OCI-LY1 (cell line): ENCODE measurements around the gene CLTB.
A peak's percentile ranks its signal among the peaks of the same experiment; 100 is the strongest.

Experiments
- H2AFZ ChIP-seq: fragments of 200-600 bp; sonication (generic), shearing (Covaris generic); 2 replicates; pipeline ENCODE4 v1.6.0; 2014; ENCODE audit warnings: antibody characterized with exemption, mild to moderate bottlenecking, low read length
- H3F3A ChIP-seq: fragments of 200-600 bp; sonication (generic), shearing (Covaris generic); 2 replicates; pipeline ENCODE4 v1.6.0; 2014; ENCODE audit warnings: mild to moderate bottlenecking, antibody characterized with exemption, low read length, moderate library complexity; ENCODE audit not compliant: insufficient read depth
- H3K27ac ChIP-seq: fragments of 200-600 bp; sonication (generic); 2 replicates; pipeline ENCODE4 v1.5.1; 2014; ENCODE audit warnings: low read length, mixed run types, mild to moderate bottlenecking, low read depth; ENCODE audit not compliant: poor library complexity, severe bottlenecking
- H3K27me3 ChIP-seq: fragments of 200-600 bp; sonication (generic); 2 replicates; pipeline ENCODE4 v1.6.0; 2014; ENCODE audit warnings: antibody characterized with exemption, mild to moderate bottlenecking, low read length, moderate library complexity; ENCODE audit not compliant: insufficient read depth
- H3K36me3 ChIP-seq: fragments of 200-600 bp; sonication (generic); 2 replicates; pipeline ENCODE4 v1.6.1; 2014; ENCODE audit warnings: mild to moderate bottlenecking, antibody characterized with exemption, low read length, moderate library complexity, mixed read lengths; ENCODE audit not compliant: insufficient read depth
- H3K4me1 ChIP-seq: fragments of 200-600 bp; sonication (generic); 2 replicates; pipeline ENCODE4 v1.5.1; 2014; ENCODE audit warnings: mild to moderate bottlenecking, low read length, moderate library complexity; ENCODE audit not compliant: insufficient read depth, severe bottlenecking
- H3K4me2 ChIP-seq: fragments of 200-600 bp; sonication (generic), shearing (Covaris generic); 2 replicates; pipeline ENCODE4 v1.6.1; 2014; ENCODE audit warnings: low read length
- H3K4me3 ChIP-seq: fragments of 200-600 bp; sonication (generic); 2 replicates; pipeline ENCODE4 v1.5.1; 2014; ENCODE audit warnings: low read length, low read depth, mild to moderate bottlenecking, mixed read lengths; ENCODE audit not compliant: poor library complexity, severe bottlenecking
- H3K79me2 ChIP-seq: fragments of 200-600 bp; shearing (Covaris generic); 2 replicates; pipeline ENCODE4 v1.6.1; 2016; ENCODE audit warnings: mixed run types, low read length, mixed read lengths; ENCODE audit not compliant: insufficient read depth
- H3K9ac ChIP-seq: fragments of 200-600 bp; sonication (generic), shearing (Covaris generic); 2 replicates; pipeline ENCODE4 v1.6.1; 2014; ENCODE audit warnings: mild to moderate bottlenecking, low read length, mixed read lengths
- H3K9me2 ChIP-seq: fragments of 200-600 bp; sonication (generic), shearing (Covaris generic); 2 replicates; pipeline ENCODE4 v1.6.1; 2014; ENCODE audit warnings: low read depth, mild to moderate bottlenecking, low read length, mixed read lengths
- H3K9me3 ChIP-seq: fragments of 200-600 bp; shearing (Covaris generic); 2 replicates; pipeline ENCODE4 v1.6.1; 2014; ENCODE audit warnings: low read length, mixed read lengths
- H4K20me1 ChIP-seq: fragments of 200-600 bp; sonication (generic), shearing (Covaris generic); 2 replicates; pipeline ENCODE4 v1.6.0; 2016; ENCODE audit warnings: mild to moderate bottlenecking, low read length; ENCODE audit not compliant: insufficient read depth
- CTCF ChIP-seq: fragments of 200-600 bp; sonication (generic), shearing (Covaris generic); IDR thresholded peaks from 2 replicates; pipeline ENCODE4 v1.5.1; 2017; ENCODE audit warnings: mild to moderate bottlenecking, antibody characterized with exemption, low read length, moderate library complexity, mixed read lengths
- EZH2 ChIP-seq: fragments of 200-600 bp; sonication (generic), shearing (Covaris generic); IDR thresholded peaks from 2 replicates; pipeline ENCODE4 v1.8.0; 2017; ENCODE audit warnings: borderline replicate concordance, mixed run types, mild to moderate bottlenecking, antibody characterized with exemption, low read length, moderate library complexity, mixed read lengths

Gene CLTB

GRCh38 chr5:176388444-176389134 lies 27.8 kb downstream of the CLTB start, which contains the start of the genes HIGD2A and NOP16:
Gene HIGD2A (plus strand): TSS chr5:176388751. CDS start chr5:176388820, 69 bp downstream.
Gene NOP16 (minus strand): TSS chr5:176388598. CDS start chr5:176388539, 59 bp downstream.
- peaks cover 78% of the 10 kb centered on the region for H3K36me3 ChIP-seq
- H3F3A ChIP-seq = no peaks in the 10 kb centered on the region
- no peaks in the 10 kb centered on the region for H4K20me1 ChIP-seq
- H3K4me1 ChIP-seq = peaks cover 28% of the 10 kb centered on the region
- TF ChIP-seq EZH2 (no peak), CTCF (no peak)
- no peaks in the 10 kb centered on the region for H3K9me2 ChIP-seq
- peaks cover 30% of the 10 kb centered on the region for H3K79me2 ChIP-seq
- peak within 1 kb of the TSS; percentile 91 for H3K27ac ChIP-seq
- H3K9me3 ChIP-seq = no peaks in the 10 kb centered on the region
- H3K9ac ChIP-seq = peak within 1 kb of the TSS; percentile 95
- H3K4me2 ChIP-seq = peak within 1 kb of the TSS; percentile 93
- H3K4me3 ChIP-seq = peak within 1 kb of the TSS; percentile 94
- no peak within 1 kb of the TSS for H2AFZ ChIP-seq
- no peaks in the 10 kb centered on the region for H3K27me3 ChIP-seq

GRCh38 chr5:176388003-176388443 lies 28.3 kb downstream of the CLTB start:
- peak overlapping the region; percentile 32 for H3K27ac ChIP-seq

GRCh38 chr5:176387384-176387925 lies 28.9 kb downstream of the CLTB start:
- Histone ChIP-seq H3K9me3 (no peaks in the 10 kb centered on the region), H3K4me1 (peaks cover 28% of the 10 kb centered on the region), H3F3A (no peaks in the 10 kb centered on the region), H3K9me2 (no peaks in the 10 kb centered on the region), H3K79me2 (peaks cover 30% of the 10 kb centered on the region), H3K27me3 (no peaks in the 10 kb centered on the region), H3K9ac (peak overlapping the region; percentile 95), H2AFZ (no peak overlapping the region), H3K4me2 (peak overlapping the region; percentile 93), H4K20me1 (no peaks in the 10 kb centered on the region), H3K4me3 (peak overlapping the region; percentile 94), H3K36me3 (peaks cover 82% of the 10 kb centered on the region), H3K27ac (peak overlapping the region; percentile 32)
- TF ChIP-seq EZH2 (no peak), CTCF (no peak)

More at GRCh38 chr5:176388003-176388443, 28.3 kb downstream of the CLTB start:
- no peaks in the 10 kb centered on the region for H3F3A ChIP-seq
- H3K9me2 ChIP-seq = no peaks in the 10 kb centered on the region
- peaks cover 78% of the 10 kb centered on the region for H3K36me3 ChIP-seq
- no peak for TF ChIP-seq CTCF
- no peak for TF ChIP-seq EZH2
- peak overlapping the region; percentile 95 for H3K9ac ChIP-seq
- no peaks in the 10 kb centered on the region for H4K20me1 ChIP-seq
- peak overlapping the region; percentile 93 for H3K4me2 ChIP-seq
- no peak overlapping the region for H2AFZ ChIP-seq
- no peaks in the 10 kb centered on the region for H3K27me3 ChIP-seq
- no peaks in the 10 kb centered on the region for H3K9me3 ChIP-seq
- H3K4me3 ChIP-seq = peak overlapping the region; percentile 94
- peaks cover 28% of the 10 kb centered on the region for H3K4me1 ChIP-seq
- peaks cover 30% of the 10 kb centered on the region for H3K79me2 ChIP-seq
